HepG2 (cell line): ENCODE measurements around the gene ZNF3. TPM values are rescaled to one million over a fixed set of nuclear protein-coding genes. Genes with fewer than 3 reads are reported as not detected.

Experiments
- ATM ChIP-seq: fragments of 450-650 bp; IDR thresholded peaks from 2 replicates; pipeline ENCODE4 v1.7.1; 2017; ENCODE audit warnings: mild to moderate bottlenecking, borderline replicate concordance
- ISX ChIP-seq: sonication (generic); formaldehyde crosslinking; conservative IDR thresholded peaks from 2 replicates; pipeline ENCODE4 v1.5.0; 2020; ENCODE audit warnings: missing genetic modification reagents
- KLF12 ChIP-seq: sonication (generic); formaldehyde crosslinking; IDR thresholded peaks from 2 replicates; pipeline ENCODE4 v1.4.0; 2020; ENCODE audit warnings: missing genetic modification reagents, borderline replicate concordance
- MLXIP ChIP-seq: sonication (generic); formaldehyde crosslinking; IDR thresholded peaks from 2 replicates; pipeline ENCODE4 v1.9.0; 2021; ENCODE audit warnings: missing genetic modification reagents, borderline replicate concordance
- NCOA2 ChIP-seq: sonication (generic); formaldehyde crosslinking; IDR thresholded peaks from 2 replicates; pipeline ENCODE4 v1.8.0; 2022; ENCODE audit warnings: inconsistent platforms
- NFYC ChIP-seq: IDR thresholded peaks from 2 replicates; pipeline ENCODE4 v1.6.1; 2016; ENCODE audit warnings: missing genetic modification reagents, missing compliant biosample characterization
- PHF20 ChIP-seq: sonication (generic); formaldehyde crosslinking; IDR thresholded peaks from 2 replicates; pipeline ENCODE4 v1.5.0; 2020; ENCODE audit warnings: mild to moderate bottlenecking, missing genetic modification reagents
- PHF8 ChIP-seq: sonication (generic); formaldehyde crosslinking; IDR thresholded peaks from 2 replicates; pipeline ENCODE4 v1.5.0; 2020; ENCODE audit warnings: missing genetic modification reagents
- PLSCR1 ChIP-seq: sonication (generic); formaldehyde crosslinking; IDR thresholded peaks from 2 replicates; pipeline ENCODE4 v1.5.0; 2020; ENCODE audit warnings: missing genetic modification reagents, mild to moderate bottlenecking, borderline replicate concordance
- POGZ ChIP-seq: sonication (generic); formaldehyde crosslinking; IDR thresholded peaks from 2 replicates; pipeline ENCODE4 v1.4.0; 2020; ENCODE audit warnings: mild to moderate bottlenecking, missing genetic modification reagents
- SAP130 ChIP-seq: IDR thresholded peaks from 2 replicates; pipeline ENCODE4 v1.6.1; 2016; ENCODE audit warnings: low read depth
- SOX5 ChIP-seq: IDR thresholded peaks from 2 replicates; pipeline ENCODE4 v1.6.1; 2016; ENCODE audit warnings: borderline replicate concordance
- STAG1 ChIP-seq: sonication (generic); formaldehyde crosslinking; IDR thresholded peaks from 2 replicates; pipeline ENCODE4 v1.4.0; 2020; ENCODE audit warnings: missing genetic modification reagents
- ZC3H13 ChIP-seq: sonication (generic); formaldehyde crosslinking; IDR thresholded peaks from 2 replicates; pipeline ENCODE4 v1.8.1; 2023; ENCODE audit warnings: mild to moderate bottlenecking, missing genetic modification reagents, moderate library complexity
- ZFP36 ChIP-seq: fragments of 150-350 bp; IDR thresholded peaks from 2 replicates; pipeline ENCODE4 v1.6.1; 2018; ENCODE audit warnings: borderline replicate concordance, low read length, low read depth; ENCODE audit not compliant: partially characterized antibody
- ZFP41 ChIP-seq: sonication (generic); formaldehyde crosslinking; IDR thresholded peaks from 2 replicates; pipeline ENCODE4 v1.4.0; 2020; ENCODE audit warnings: mild to moderate bottlenecking, missing genetic modification reagents, borderline replicate concordance
- ZNF263 ChIP-seq: sonication (generic); formaldehyde crosslinking; IDR thresholded peaks from 2 replicates; pipeline ENCODE4 v1.4.0; 2020; ENCODE audit warnings: missing genetic modification reagents
- ZNF275 ChIP-seq: sonication (generic); formaldehyde crosslinking; IDR thresholded peaks from 2 replicates; pipeline ENCODE4 v1.8.0; 2022; ENCODE audit warnings: missing genetic modification reagents, mild to moderate bottlenecking, inconsistent platforms, borderline replicate concordance
- ZNF430 ChIP-seq: sonication (generic); formaldehyde crosslinking; IDR thresholded peaks from 2 replicates; pipeline ENCODE4 v1.9.0; 2021; ENCODE audit warnings: mild to moderate bottlenecking, missing genetic modification reagents
- ZNF432 ChIP-seq: sonication (generic); formaldehyde crosslinking; IDR thresholded peaks from 2 replicates; pipeline ENCODE4 v1.5.0; 2020; ENCODE audit warnings: missing genetic modification reagents, mild to moderate bottlenecking, borderline replicate concordance
- ZNF441 ChIP-seq: sonication (generic); formaldehyde crosslinking; IDR thresholded peaks from 2 replicates; pipeline ENCODE4 v1.7.0; 2021; ENCODE audit warnings: missing genetic modification reagents, borderline replicate concordance
- ZNF710 ChIP-seq: sonication (generic); formaldehyde crosslinking; IDR thresholded peaks from 2 replicates; pipeline ENCODE4 v1.5.0; 2020; ENCODE audit warnings: mild to moderate bottlenecking, missing genetic modification reagents, borderline replicate concordance
- ZSCAN20 ChIP-seq: sonication (generic); formaldehyde crosslinking; IDR thresholded peaks from 2 replicates; pipeline ENCODE4 v1.4.0; 2020; ENCODE audit warnings: missing genetic modification reagents, mild to moderate bottlenecking, borderline replicate concordance
- polyA plus RNA-seq, 8 experiments: library from polyadenylated mRNA; depleted of rRNA in 3 of 8; stranded (reverse) in 7 of 8; unstranded in 1 of 8; fragments of >200 nt; fragmentation: Illumina TruSeq in 4 of 8; extraction: Trizol in 4 of 8; gene quantifications; 2 replicates each; pipeline versions ENCODE4 v1.2.1 to v1.2.3, GENCODE V29; 2011 to 2016; ENCODE audit warnings: low read depth in 4 of 8, missing spikeins in 1 of 8, mixed read lengths in 1 of 8; ENCODE audit not compliant: insufficient read depth in 1 of 8
- total RNA-seq, 5 experiments: library from RNA; depleted of rRNA; stranded (reverse); fragments of >200 nt; fragmentation: Illumina TruSeq; extraction: Trizol; gene quantifications; 2 replicates each; pipeline ENCODE4 v1.2.3, GENCODE V29; 2016; ENCODE audit warnings: low read depth in 1 of 5

ZNF3 gene
- total and polyA plus RNA-seq, 2 of the 13 experiments (the other 11 are each of a cell fraction or from before 2014, with no cell fraction given), result 33.7 to 56.9 TPM

- TF ChIP-seq ZNF430 (CRISPR knock-in tag) (0 out of 2 replicates have a peak, but pooled peaks have one; percentile 17), ZNF432 (CRISPR knock-in tag) (no peak), ZFP36 (no peak), ZNF263 (no peak), ZC3H13 (no peak), PHF20 (no peak), ZNF441 (CRISPR knock-in tag) (no peak), PHF8 (no peak), NCOA2 (CRISPR knock-in tag) (no peak), STAG1 (CRISPR knock-in tag) (no peak), ISX (CRISPR knock-in tag) (no peak), ZNF275 (CRISPR knock-in tag) (no peak), ATM (no peak), MLXIP (CRISPR knock-in tag) (no peak), ZNF710 (CRISPR knock-in tag) (0 out of 2 replicates have a peak, but pooled peaks have one; percentile 31), SOX5 (no peak), NFYC (CRISPR knock-in tag) (no peak), KLF12 (CRISPR knock-in tag) (no peak), ZSCAN20 (no peak), SAP130 (CRISPR knock-in tag) (peak; percentile 11; the same call in 1 of the 2 replicates), ZFP41 (CRISPR knock-in tag) (no peak), PLSCR1 (CRISPR knock-in tag) (no peak), POGZ (CRISPR knock-in tag) (0 out of 2 replicates have a peak, but pooled peaks have one; percentile 16)
These were observed 38.6 kb upstream of the ZNF3 start (continued) for GRCh38 chr7:100119970-100120732.
